Bronchial smooth muscle cell (primary cell): ENCODE measurements around the gene TGFB2. TPM values are rescaled to one million over a fixed set of nuclear protein-coding genes. Genes with fewer than 3 reads are reported as not detected.

ENCODE experiments used
- total RNA-seq: library from RNA; depleted of rRNA; stranded (reverse); fragments of >200 nt; gene quantifications from 2 replicates; pipeline ENCODE4 v1.2.1, GENCODE V29; 2014

The TGFB2 gene
- total RNA-seq = 3.7 and 14.3 TPM in 2 replicates

GRCh38 chr1:218344814-218345672, at the start of gene TGFB2:
Gene TGFB2 (plus strand): TSS chr1:218345336. CDS start chr1:218346702, 1,366 bp downstream.

Other genes with a start within 250 kb of the TGFB2 start
- gene RRP15, start 60.0 kb upstream of the TGFB2 start, total RNA-seq = 2.2 and 4.1 TPM in 2 replicates